ENCODE data around the gene NKAPL.

NKAPL gene

GRCh38 chr6:28225056-28225834 is 33.9 kb upstream of the NKAPL start, which contains the start of gene ZSCAN9:
Gene ZSCAN9, plus strand, starts transcription at chr6:28225275. Its CDS starts 1,810 bp downstream, at chr6:28227085.
- H3K27ac ChIP-seq (ENCODE audit: low read depth, low read length) = peak within 1 kb of the TSS; percentile 84

GRCh38 chr6:28226460-28226859 is 32.6 kb upstream of the NKAPL start:
- Histone ChIP-seq H3K4me1 (ENCODE audit: control insufficient read depth, insufficient read depth, low read length) (no peaks in the 10 kb centered on the region), H3K4me3 (ENCODE audit: low read length) (no peak overlapping the region), H3K27me3 (ENCODE audit: control insufficient read depth, insufficient read depth, low read length) (no peaks in the 10 kb centered on the region), H3K9ac (ENCODE audit: low read length) (no peak overlapping the region), H3K36me3 (ENCODE audit: control insufficient read depth, insufficient read depth, low read length) (peaks cover 7% of the 10 kb centered on the region), H3K27ac (ENCODE audit: low read depth, low read length) (no peak overlapping the region)

More at GRCh38 chr6:28225056-28225834, 33.9 kb upstream of the NKAPL start, which contains the start of gene ZSCAN9:
- Histone ChIP-seq H3K9ac (ENCODE audit: low read length) (peak within 1 kb of the TSS; percentile 53), H3K4me3 (ENCODE audit: low read length) (peak within 1 kb of the TSS; percentile 85), H3K27me3 (ENCODE audit: control insufficient read depth, insufficient read depth, low read length) (no peaks in the 10 kb centered on the region), H3K36me3 (ENCODE audit: control insufficient read depth, insufficient read depth, low read length) (peaks cover 7% of the 10 kb centered on the region), H3K4me1 (ENCODE audit: control insufficient read depth, insufficient read depth, low read length) (no peaks in the 10 kb centered on the region)

GRCh38 chr6:28232785-28233184 is 26.3 kb upstream of the NKAPL start:
- H3K4me3 ChIP-seq (ENCODE audit: low read length) = no peak overlapping the region
- H3K9ac ChIP-seq (ENCODE audit: low read length) = no peak overlapping the region
- peaks cover 12% of the 10 kb centered on the region for H3K36me3 ChIP-seq (ENCODE audit: control insufficient read depth, insufficient read depth, low read length)
- H3K27me3 ChIP-seq (ENCODE audit: control insufficient read depth, insufficient read depth, low read length) = no peaks in the 10 kb centered on the region
- H3K4me1 ChIP-seq (ENCODE audit: control insufficient read depth, insufficient read depth, low read length) = no peaks in the 10 kb centered on the region
- no peak overlapping the region for H3K27ac ChIP-seq (ENCODE audit: low read depth, low read length)

GRCh38 chr6:28235912-28236452 is 23.1 kb upstream of the NKAPL start:
- no peaks in the 10 kb centered on the region for H3K27me3 ChIP-seq (ENCODE audit: control insufficient read depth, insufficient read depth, low read length)
- no peak overlapping the region for H3K4me3 ChIP-seq (ENCODE audit: low read length)
- H3K9ac ChIP-seq (ENCODE audit: low read length) = no peak overlapping the region
- no peak overlapping the region for H3K27ac ChIP-seq (ENCODE audit: low read depth, low read length)
- H3K4me1 ChIP-seq (ENCODE audit: control insufficient read depth, insufficient read depth, low read length) = no peaks in the 10 kb centered on the region
- peaks cover 11% of the 10 kb centered on the region for H3K36me3 ChIP-seq (ENCODE audit: control insufficient read depth, insufficient read depth, low read length)

GRCh38 chr6:28239636-28240035 is 19.5 kb upstream of the NKAPL start:
- no peak overlapping the region for H3K9ac ChIP-seq (ENCODE audit: low read length)
- no peaks in the 10 kb centered on the region for H3K4me1 ChIP-seq (ENCODE audit: control insufficient read depth, insufficient read depth, low read length)
- no peaks in the 10 kb centered on the region for H3K27me3 ChIP-seq (ENCODE audit: control insufficient read depth, insufficient read depth, low read length)
- no peak overlapping the region for H3K27ac ChIP-seq (ENCODE audit: low read depth, low read length)
- H3K4me3 ChIP-seq (ENCODE audit: low read length) = no peak overlapping the region
- H3K36me3 ChIP-seq (ENCODE audit: control insufficient read depth, insufficient read depth, low read length) = peaks cover 3% of the 10 kb centered on the region

GRCh38 chr6:28240471-28240870 is 18.6 kb upstream of the NKAPL start:
- Histone ChIP-seq H3K4me1 (ENCODE audit: control insufficient read depth, insufficient read depth, low read length) (no peaks in the 10 kb centered on the region), H3K9ac (ENCODE audit: low read length) (no peak overlapping the region), H3K27ac (ENCODE audit: low read depth, low read length) (no peak overlapping the region), H3K4me3 (ENCODE audit: low read length) (no peak overlapping the region), H3K27me3 (ENCODE audit: control insufficient read depth, insufficient read depth, low read length) (no peaks in the 10 kb centered on the region), H3K36me3 (ENCODE audit: control insufficient read depth, insufficient read depth, low read length) (peaks cover 11% of the 10 kb centered on the region)

- no peak overlapping the region for H3K27ac ChIP-seq (ENCODE audit: low read depth, low read length)
- H3K9ac ChIP-seq (ENCODE audit: low read length) = no peak overlapping the region
- H3K4me3 ChIP-seq (ENCODE audit: low read length) = no peak overlapping the region
- peaks cover 13% of the 10 kb centered on the region for H3K36me3 ChIP-seq (ENCODE audit: control insufficient read depth, insufficient read depth, low read length)
- H3K4me1 ChIP-seq (ENCODE audit: control insufficient read depth, insufficient read depth, low read length) = no peaks in the 10 kb centered on the region
- H3K27me3 ChIP-seq (ENCODE audit: control insufficient read depth, insufficient read depth, low read length) = no peaks in the 10 kb centered on the region
Measured at GRCh38 chr6:28243946-28244345, 15.2 kb upstream of the NKAPL start.

GRCh38 chr6:28245206-28245941 is 13.7 kb upstream of the NKAPL start:
- Histone ChIP-seq H3K4me1 (ENCODE audit: control insufficient read depth, insufficient read depth, low read length) (no peaks in the 10 kb centered on the region), H3K27me3 (ENCODE audit: control insufficient read depth, insufficient read depth, low read length) (no peaks in the 10 kb centered on the region), H3K27ac (ENCODE audit: low read depth, low read length) (no peak overlapping the region), H3K36me3 (ENCODE audit: control insufficient read depth, insufficient read depth, low read length) (peaks cover 13% of the 10 kb centered on the region), H3K9ac (ENCODE audit: low read length) (no peak overlapping the region), H3K4me3 (ENCODE audit: low read length) (no peak overlapping the region)

- H3K36me3 ChIP-seq (ENCODE audit: control insufficient read depth, insufficient read depth, low read length) = peaks cover 13% of the 10 kb centered on the region
Measured at GRCh38 chr6:28248916-28249315, 10.2 kb upstream of the NKAPL start.

GRCh38 chr6:28250747-28251146 is 8.3 kb upstream of the NKAPL start:
- H3K27me3 ChIP-seq (ENCODE audit: control insufficient read depth, insufficient read depth, low read length) = no peaks in the 10 kb centered on the region
- peaks cover 10% of the 10 kb centered on the region for H3K4me1 ChIP-seq (ENCODE audit: control insufficient read depth, insufficient read depth, low read length)
- H3K4me3 ChIP-seq (ENCODE audit: low read length) = peak overlapping the region; percentile 89
- H3K27ac ChIP-seq (ENCODE audit: low read depth, low read length) = no peak overlapping the region
- H3K36me3 ChIP-seq (ENCODE audit: control insufficient read depth, insufficient read depth, low read length) = peaks cover 5% of the 10 kb centered on the region
- H3K9ac ChIP-seq (ENCODE audit: low read length) = no peak overlapping the region

More at GRCh38 chr6:28248916-28249315, 10.2 kb upstream of the NKAPL start:
- Histone ChIP-seq H3K4me3 (ENCODE audit: low read length) (no peak overlapping the region), H3K4me1 (ENCODE audit: control insufficient read depth, insufficient read depth, low read length) (peaks cover 10% of the 10 kb centered on the region), H3K27ac (ENCODE audit: low read depth, low read length) (no peak overlapping the region), H3K9ac (ENCODE audit: low read length) (no peak overlapping the region), H3K27me3 (ENCODE audit: control insufficient read depth, insufficient read depth, low read length) (no peaks in the 10 kb centered on the region)

GRCh38 chr6:28251661-28252008 is 7.5 kb upstream of the NKAPL start:
- Histone ChIP-seq H3K27me3 (ENCODE audit: control insufficient read depth, insufficient read depth, low read length) (no peaks in the 10 kb centered on the region), H3K4me3 (ENCODE audit: low read length) (peak overlapping the region; percentile 89), H3K4me1 (ENCODE audit: control insufficient read depth, insufficient read depth, low read length) (peaks cover 10% of the 10 kb centered on the region), H3K9ac (ENCODE audit: low read length) (peak overlapping the region; percentile 35), H3K36me3 (ENCODE audit: control insufficient read depth, insufficient read depth, low read length) (peaks cover 4% of the 10 kb centered on the region), H3K27ac (ENCODE audit: low read depth, low read length) (peak overlapping the region; percentile 16)

Data from rectal smooth muscle tissue (tissue), 1 donor.